PC-3 (cell line): ENCODE results near the gene LY86.
A peak's percentile ranks its signal among the peaks of the same experiment; 100 is the strongest.

ENCODE experiments used
- EZH2 ChIP-seq: fragments of 300-600 bp; sonication (generic); IDR thresholded peaks from one replicate; pipeline ENCODE4 v1.6.1; 2017; ENCODE audit warnings: antibody characterized with exemption, mild to moderate bottlenecking, low read length; ENCODE audit not compliant: unreplicated experiment
- EZH2phosphoT487 ChIP-seq: fragments of 300-600 bp; sonication (generic); IDR thresholded peaks from 2 replicates; pipeline ENCODE4 v1.6.1; 2018; ENCODE audit warnings: mild to moderate bottlenecking, antibody characterized with exemption, low read length, borderline replicate concordance
- TF ChIP-seq, protein P1 (sequence below): fragments of 300-600 bp; sonication (generic); conservative IDR thresholded peaks from 2 replicates; pipeline ENCODE4 v1.5.1; 2017; ENCODE audit warnings: antibody characterized with exemption, low read depth, mild to moderate bottlenecking, low read length

DNA sequence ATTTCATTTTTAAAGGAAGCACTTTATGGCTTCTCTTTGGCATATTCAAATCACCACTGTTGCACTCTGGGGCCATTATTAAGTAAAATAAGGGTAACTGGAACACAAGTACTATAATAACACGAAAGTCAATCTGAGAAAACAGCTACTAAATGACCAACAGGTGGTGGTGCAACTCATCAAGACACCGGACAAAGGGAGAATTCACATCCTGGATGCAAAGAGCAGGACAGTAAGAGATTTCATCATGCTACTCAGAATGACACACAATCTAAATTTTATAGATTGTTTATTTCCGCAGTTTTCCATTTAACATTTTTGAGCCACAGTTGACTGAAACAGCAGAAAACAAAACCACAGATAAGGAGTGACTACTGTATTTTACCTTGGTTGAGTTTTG is 27.6 kb upstream of the LY86 start:
- TF ChIP-seq, protein P1, sequence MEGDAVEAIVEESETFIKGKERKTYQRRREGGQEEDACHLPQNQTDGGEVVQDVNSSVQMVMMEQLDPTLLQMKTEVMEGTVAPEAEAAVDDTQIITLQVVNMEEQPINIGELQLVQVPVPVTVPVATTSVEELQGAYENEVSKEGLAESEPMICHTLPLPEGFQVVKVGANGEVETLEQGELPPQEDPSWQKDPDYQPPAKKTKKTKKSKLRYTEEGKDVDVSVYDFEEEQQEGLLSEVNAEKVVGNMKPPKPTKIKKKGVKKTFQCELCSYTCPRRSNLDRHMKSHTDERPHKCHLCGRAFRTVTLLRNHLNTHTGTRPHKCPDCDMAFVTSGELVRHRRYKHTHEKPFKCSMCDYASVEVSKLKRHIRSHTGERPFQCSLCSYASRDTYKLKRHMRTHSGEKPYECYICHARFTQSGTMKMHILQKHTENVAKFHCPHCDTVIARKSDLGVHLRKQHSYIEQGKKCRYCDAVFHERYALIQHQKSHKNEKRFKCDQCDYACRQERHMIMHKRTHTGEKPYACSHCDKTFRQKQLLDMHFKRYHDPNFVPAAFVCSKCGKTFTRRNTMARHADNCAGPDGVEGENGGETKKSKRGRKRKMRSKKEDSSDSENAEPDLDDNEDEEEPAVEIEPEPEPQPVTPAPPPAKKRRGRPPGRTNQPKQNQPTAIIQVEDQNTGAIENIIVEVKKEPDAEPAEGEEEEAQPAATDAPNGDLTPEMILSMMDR, result peak; percentile 48
- TF ChIP-seq EZH2phosphoT487, result no peak
- no peak for TF ChIP-seq EZH2
